HG02852 (cell line): ENCODE results near the gene AFF2.

ENCODE experiments used
- ATAC-seq: cut with Tn5 transposase; IDR thresholded peaks from one replicate; pipeline ENCODE4 v1.9.1; 2021; ENCODE audit warnings: mild to moderate bottlenecking, moderate library complexity; ENCODE audit not compliant: unreplicated experiment

The AFF2 gene

DNA sequence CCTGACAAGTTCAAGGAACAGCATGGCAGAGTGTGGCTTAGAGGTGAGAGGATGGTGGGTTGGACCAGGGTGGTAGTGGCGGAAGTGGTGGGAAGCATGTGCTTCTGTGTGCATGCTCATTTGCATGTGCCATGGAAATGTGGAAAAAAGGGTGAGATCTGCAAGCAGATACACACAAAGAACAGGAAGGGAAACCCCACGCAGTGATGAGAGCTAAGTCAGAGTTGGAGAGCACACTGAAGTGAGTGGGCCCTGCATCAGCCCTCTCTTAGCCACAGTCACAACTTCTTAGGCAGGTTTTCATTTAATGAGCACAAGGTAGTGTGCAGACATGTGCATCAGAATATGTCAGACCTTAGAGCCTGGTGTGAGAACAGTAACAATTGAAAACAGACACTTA is 483.8 kb downstream of the AFF2 start:
- ATAC-seq: peak; percentile 88

DNA sequence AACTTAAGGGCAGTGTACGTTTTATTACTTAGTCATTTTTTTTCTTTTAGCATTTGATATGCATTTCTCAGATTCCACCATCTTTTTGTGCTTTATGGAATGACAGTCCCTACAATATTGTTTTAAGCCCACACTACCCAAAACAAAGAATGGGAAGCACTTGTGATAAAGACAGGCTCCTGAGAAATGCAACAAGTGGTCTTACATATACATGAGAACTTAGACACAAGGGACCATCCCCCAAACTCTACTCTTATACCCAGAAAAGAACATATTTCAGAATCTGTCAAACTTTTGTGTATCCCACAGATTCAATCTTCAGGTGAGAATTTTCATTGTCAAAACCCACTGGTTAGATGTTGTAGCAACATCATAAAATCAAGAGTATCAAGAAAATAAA is 491.1 kb downstream of the AFF2 start:
- ATAC-seq: no peak

DNA sequence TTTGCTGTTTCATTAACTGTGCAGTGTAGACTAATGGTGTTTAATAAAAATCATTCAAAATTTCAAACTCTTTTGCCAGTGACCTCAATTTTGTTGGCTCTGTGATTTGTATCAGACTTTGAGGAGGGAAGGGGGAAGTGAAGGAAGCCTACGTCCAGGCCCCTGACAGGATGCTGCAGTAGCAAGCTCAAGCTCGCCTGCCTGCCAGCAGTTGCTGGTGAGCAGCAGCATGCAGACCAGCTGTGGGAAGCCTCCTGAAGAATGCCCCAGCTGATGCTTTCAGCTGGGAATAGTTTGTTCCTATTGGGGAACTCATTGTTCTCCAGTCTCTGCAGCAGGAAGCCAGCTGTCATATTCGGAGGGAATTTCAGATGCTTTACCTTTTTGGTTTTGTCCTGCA is 495.2 kb downstream of the AFF2 start:
- no peak for ATAC-seq

GRCh38 chrX:149002320-149002719 is 501.9 kb downstream of the AFF2 start:
- no peak for ATAC-seq

- ATAC-seq: peak; percentile 61
These were observed 503.6 kb downstream of the AFF2 start for GRCh38 chrX:149003863-149004660.

DNA sequence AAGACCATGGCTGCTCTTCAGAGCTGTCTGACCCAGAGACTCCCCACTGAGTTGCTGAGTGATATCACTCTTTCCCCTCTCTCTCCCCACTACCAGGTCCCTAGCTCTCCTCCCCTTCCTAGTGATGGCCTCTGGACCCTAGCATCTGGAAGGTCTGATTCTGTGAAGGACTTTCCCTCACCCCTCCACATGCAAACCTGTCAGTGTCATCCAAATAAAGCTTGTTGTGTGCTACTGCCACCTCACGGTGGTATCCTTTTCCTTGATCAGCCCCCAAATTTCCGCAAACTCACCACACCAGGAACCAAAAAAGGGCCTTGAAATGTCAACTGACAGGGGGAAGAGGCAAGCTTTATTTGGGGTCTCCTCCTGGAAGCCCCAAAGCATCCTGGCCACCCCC is 504.5 kb downstream of the AFF2 start:
- no peak for ATAC-seq

GRCh38 chrX:149006235-149006634 is 505.8 kb downstream of the AFF2 start:
- ATAC-seq: no peak

GRCh38 chrX:149007423-149007822 is 507.0 kb downstream of the AFF2 start:
- ATAC-seq: no peak

DNA sequence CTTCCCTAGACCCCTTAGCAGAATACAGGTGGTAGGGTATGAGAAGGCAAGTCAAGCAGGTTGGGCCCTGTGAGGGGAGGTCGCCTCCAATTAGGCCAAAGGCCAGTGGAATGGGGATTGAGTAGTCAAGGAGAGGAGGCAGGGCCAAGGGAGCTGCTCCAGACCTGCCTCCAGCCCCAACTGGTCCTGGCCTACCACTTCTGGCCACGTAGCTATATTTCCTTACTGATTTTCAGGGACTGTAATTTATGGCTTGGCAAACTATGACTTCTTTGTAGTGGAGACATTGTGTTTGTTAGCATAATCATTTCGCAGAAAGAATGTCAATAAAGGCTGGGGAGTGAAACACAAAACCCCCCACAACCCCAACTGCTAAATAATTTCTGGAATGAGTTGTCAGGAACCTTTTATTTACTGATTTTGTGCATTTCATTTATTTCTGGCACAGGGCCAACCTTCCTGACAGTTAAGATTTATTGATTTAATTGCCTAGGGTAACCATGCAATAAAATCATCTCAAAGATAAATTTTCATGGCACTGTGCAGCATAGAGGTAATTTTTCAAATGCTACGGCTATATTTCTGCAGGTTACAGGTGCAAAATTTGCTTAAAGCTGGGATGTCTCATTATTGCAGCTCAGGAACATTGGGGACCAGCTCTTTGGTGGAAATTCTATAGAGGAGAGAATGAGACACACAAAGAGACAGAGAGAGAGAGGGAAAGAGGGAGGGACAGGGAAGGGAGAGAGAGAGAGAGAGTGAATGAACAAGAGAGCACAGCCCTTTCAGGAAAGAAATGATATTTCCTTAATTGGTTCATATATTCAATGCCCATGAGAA is 509.8 kb downstream of the AFF2 start:
- ATAC-seq: no peak

- no peak for ATAC-seq
These were observed 510.4 kb downstream of the AFF2 start for GRCh38 chrX:149010853-149011224.

DNA sequence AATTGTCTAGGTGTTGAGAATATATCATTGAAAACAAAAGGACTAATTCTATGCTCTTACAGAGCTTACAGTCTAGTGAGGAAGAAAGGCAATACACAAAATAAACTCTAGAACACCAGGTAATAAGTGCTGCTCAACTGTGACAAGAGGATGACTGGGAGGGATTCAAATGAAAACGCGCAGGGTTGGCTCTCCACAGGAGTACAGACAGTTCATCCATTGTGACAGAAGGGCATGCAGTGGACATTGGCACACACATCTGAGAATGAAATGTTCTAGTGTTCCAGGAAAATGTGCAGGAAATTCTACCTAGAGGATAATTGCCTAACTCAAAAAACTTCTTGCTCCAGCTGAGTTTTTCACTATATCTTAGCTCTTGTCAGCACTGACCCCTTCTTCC is 512.7 kb downstream of the AFF2 start:
- no peak for ATAC-seq

- no peak for ATAC-seq
These were observed 520.7 kb downstream of the AFF2 start for GRCh38 chrX:149021159-149021558.

GRCh38 chrX:149022485-149022884 is 522.1 kb downstream of the AFF2 start:
- ATAC-seq: no peak

GRCh38 chrX:149032449-149032848 is 532.0 kb downstream of the AFF2 start:
- no peak for ATAC-seq

DNA sequence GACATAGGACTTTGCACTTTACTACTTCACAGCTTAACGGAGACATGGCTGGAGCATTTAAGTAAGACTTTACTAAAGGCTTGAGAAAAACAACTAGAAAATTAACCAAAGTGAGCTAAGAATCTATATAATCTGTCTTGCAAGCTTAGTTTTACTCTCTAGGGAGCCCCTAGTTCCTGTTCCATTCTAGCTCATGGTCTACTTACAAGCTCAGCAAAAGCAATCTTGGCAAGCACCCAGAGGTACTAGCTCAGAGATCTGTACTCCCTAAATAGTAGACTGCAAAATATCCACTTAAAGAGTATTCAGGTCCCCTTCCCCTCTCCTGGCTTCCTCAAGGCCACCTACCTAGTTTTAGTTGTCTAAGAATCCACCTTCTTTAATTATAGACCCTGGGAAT is 535.7 kb downstream of the AFF2 start:
- ATAC-seq: no peak

GRCh38 chrX:149037281-149037870 is 537.0 kb downstream of the AFF2 start:
- no peak for ATAC-seq

DNA sequence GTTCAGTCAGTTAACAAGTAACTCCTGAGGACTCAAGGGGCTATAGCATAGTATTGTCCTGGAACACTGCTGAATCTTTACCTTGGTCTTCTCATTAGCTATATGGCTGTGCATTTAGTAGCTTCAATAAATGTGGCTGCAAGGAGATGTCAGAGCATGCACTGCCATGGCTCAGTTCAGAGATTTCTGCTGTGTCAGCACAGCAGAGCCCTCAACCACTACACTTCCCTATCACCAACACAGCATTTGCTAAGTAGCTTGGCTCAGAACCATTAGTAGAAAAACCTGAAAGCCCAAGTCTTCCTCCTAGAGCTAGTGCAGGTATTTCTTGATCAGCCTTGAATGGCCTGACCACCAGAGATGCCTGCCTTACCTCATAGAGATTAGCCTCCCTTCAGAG is 538.6 kb downstream of the AFF2 start:
- no peak for ATAC-seq

GRCh38 chrX:149040873-149041535 is 540.6 kb downstream of the AFF2 start:
- ATAC-seq: peak; percentile 77

- ATAC-seq: no peak
These were observed 543.0 kb downstream of the AFF2 start for GRCh38 chrX:149043401-149043800.

DNA sequence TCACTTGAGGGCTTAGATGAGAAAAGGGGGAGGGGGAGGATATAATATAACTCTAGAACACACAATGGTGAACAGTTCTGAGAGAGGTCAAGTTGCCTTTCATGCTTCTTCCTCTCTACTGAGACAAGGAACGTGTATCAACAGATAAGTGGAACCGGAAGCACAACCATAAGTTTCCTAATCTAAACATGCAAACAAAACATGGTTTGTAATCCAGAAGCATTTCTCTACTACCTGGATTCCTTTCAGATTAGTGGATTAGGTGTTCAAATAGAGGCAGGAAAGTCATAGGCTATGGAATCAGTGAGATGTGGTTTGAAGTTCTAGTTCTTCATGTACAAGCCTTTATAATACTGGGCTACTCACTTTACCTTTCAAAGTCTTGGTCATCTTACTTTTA is 544.1 kb downstream of the AFF2 start:
- ATAC-seq: no peak

GRCh38 chrX:149045645-149046210 is 545.3 kb downstream of the AFF2 start:
- no peak for ATAC-seq
